ENCODE data around the gene PTPN21.

PTPN21 gene

GRCh38 chr14:88470542-88471440 is 84.0 kb downstream of the PTPN21 start:
- DNase-seq (ENCODE audit: low read depth in 3 of 3): no peak

GRCh38 chr14:88468406-88468805 is 86.4 kb downstream of the PTPN21 start:
- no peak for DNase-seq (ENCODE audit: low read depth in 3 of 3)

DNA sequence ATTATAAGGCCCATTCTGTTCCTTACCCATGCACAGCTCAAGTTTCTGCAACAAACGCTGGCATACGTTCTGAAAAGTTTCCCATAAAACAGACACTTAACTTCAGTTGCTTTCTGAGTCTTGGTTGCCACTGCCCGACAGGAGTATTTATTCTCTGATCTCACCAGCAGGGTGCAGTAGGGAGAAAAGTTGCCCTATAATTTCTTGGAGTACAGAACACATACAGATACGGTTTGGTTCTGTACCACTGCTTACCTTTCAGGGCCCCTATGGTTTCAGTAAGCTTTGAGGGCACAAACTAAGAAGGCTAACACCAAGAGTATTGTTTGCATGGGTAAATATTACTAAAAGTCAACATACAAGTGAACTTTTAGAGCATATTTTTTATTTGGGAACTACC is 91.5 kb downstream of the PTPN21 start:
- no peak for DNase-seq (ENCODE audit: low read depth in 3 of 3)

- no peak for DNase-seq (ENCODE audit: low read depth in 3 of 3)
Observed at GRCh38 chr14:88454886-88455285, 99.9 kb downstream of the PTPN21 start.

- no peak for DNase-seq (ENCODE audit: low read depth in 3 of 3)
Observed at GRCh38 chr14:88452231-88452630, 102.6 kb downstream of the PTPN21 start.

- no peak for DNase-seq (ENCODE audit: low read depth in 3 of 3)
Observed at GRCh38 chr14:88439088-88439487, 115.7 kb downstream of the PTPN21 start.

DNA sequence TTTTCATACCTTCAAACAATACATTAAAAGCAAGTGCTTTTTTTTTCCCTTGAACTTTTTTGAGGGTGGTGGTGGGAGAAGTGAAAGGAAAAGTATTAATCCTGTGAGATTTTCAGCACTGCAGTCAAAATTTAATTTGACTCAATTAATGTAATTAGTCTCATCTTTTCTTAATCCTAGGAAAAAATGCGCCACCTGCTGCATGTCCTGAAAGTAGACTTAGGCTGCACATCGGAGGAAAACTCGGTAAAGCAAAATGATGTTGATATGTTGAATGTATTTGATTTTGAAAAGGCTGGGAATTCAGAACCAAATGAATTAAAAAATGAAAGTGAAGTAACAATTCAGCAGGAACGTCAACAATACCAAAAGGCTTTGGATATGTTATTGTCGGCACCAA is 117.1 kb downstream of the PTPN21 start:
- DNase-seq (ENCODE audit: low read depth in 3 of 3): no peak

DNA sequence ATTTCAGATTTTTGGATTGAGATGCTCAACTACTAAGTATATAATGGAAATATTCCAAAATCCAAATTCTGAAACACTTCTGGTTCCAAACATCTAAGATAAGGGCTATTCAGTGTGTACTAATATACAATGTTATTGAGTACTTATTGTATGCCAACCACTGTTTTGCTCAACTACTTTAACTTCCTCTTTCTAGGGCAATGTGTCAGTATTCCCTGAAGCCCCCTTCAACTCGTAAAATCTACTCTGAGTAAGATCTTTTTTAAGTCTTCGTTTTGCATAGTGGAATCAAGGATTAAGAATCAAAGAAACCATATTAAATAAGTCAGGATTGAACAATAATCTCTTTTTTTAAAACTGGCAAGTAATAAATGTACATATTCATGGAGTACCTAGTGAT is 123.8 kb downstream of the PTPN21 start:
- no peak for DNase-seq (ENCODE audit: low read depth in 3 of 3)

DNA sequence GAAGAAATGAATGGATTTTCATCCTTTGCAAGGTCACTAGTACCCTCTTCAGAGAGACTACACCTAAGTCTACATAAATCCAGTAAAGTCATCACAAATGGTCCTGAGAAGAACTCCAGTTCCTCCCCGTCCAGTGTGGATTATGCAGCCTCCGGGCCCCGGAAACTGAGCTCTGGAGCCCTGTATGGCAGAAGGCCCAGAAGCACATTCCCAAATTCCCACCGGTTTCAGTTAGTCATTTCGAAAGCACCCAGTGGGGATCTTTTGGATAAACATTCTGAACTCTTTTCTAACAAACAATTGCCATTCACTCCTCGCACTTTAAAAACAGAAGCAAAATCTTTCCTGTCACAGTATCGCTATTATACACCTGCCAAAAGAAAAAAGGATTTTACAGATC is 128.5 kb downstream of the PTPN21 start:
- DNase-seq (ENCODE audit: low read depth in 3 of 3): no peak

- no peak for DNase-seq (ENCODE audit: low read depth in 3 of 3)
Observed at GRCh38 chr14:88424573-88424972, 130.2 kb downstream of the PTPN21 start.

DNA sequence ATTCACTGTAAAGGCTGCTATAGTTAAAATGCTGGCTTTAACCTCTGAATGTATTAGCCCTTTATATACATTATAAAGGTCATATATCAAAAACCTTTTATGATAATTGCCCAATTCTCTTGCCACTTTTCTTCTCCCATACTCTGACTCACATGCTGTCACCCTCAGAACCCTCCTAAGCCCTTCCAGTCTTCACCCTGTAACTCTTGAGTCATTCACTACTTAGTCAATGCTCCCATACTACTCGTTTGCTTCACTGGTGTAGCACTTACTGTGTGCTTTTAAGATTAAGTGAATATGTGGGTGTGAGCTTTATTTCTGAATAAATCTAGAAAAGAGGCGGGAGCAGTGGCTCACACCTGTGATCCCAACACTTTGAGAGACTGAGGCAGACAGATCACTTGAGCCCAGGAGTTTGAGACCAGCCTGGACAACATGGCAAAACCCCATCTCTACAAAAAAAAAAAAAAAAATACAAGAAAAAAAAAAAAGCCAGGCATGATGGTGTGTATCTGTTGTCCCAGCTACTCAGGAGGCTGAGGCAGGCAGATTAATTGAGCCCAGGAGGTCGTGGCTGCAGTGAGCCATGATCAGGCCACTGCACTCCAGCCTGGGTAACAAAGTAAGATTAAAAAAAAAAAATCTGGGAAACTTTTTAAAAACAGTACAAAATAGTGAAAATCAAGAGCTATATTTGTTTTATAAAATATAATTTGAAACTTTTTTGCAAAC is 131.7 kb downstream of the PTPN21 start:
- no peak for DNase-seq (ENCODE audit: low read depth in 3 of 3)

GRCh38 chr14:88422047-88422446 is 132.8 kb downstream of the PTPN21 start:
- DNase-seq (ENCODE audit: low read depth in 3 of 3): no peak

DNA sequence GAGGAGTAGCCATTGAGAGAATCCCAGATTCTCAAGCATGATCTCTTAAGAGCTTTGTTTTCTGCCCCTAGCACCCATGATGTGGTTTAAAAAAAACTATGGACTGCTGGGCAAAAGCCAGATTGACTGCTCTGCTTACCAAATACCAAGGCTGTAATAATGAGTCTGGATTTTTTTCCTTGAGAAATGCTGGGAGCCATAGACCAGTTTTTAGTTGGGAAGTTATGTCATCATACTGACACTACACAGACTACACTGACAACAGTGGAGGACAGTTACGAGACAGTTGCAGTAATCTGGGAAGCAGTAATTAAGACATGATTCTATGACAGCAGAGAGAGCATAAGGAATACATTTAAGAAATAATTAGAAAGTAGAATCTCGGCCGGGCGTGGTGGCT is 133.5 kb downstream of the PTPN21 start:
- no peak for DNase-seq (ENCODE audit: low read depth in 3 of 3)

DNA sequence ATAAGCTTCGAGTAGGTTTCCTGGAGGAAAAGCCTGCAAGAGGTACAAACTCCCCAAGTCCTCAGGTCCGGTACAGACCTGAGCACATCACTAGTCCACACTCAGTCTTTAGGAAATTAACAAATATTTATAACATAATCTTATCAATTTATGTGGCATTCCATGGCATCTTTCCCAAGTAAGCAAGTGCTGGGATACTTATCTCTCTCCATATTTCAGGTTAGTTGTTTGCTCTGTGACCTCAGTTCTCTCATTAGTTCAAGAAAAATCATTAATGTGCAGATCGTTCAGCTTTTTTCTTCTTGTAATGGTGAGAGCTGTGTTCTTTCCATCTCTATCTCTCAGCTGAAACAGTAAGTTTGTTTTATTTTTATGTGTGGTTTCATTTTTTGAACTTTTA is 134.6 kb downstream of the PTPN21 start:
- no peak for DNase-seq (ENCODE audit: low read depth in 3 of 3)

- no peak for DNase-seq (ENCODE audit: low read depth in 3 of 3)
Observed at GRCh38 chr14:88417594-88417993, 137.2 kb downstream of the PTPN21 start.
